Astrocyte of the cerebellum (primary cell): ENCODE results near the gene MALSU1.
A peak's percentile ranks its signal among the peaks of the same experiment; 100 is the strongest.
"Not testable (repeated sequence)": the region's sequence is repeated elsewhere in the genome, so short reads cannot be mapped to it uniquely, and the experiment has no call there.

ENCODE experiments used
- DNase-seq: peaks from one replicate; pipeline ENCODE4 v3.0.0-alpha.2; 2011; ENCODE audit warnings: low read depth
- H3K4me3 ChIP-seq: 2 replicates; pipeline ENCODE4 v1.5.1; 2011; ENCODE audit warnings: mild to moderate bottlenecking, low read depth, low read length, moderate library complexity
- in situ Hi-C: cut with HindIII; loops from 2 replicates; pipeline ENCODE4 v1.10.0; 2017; ENCODE audit warnings: low sequenced_read_pairs
- TF ChIP-seq, protein P1 (sequence below): IDR thresholded peaks from 2 replicates; pipeline ENCODE4 v1.5.1; 2012; ENCODE audit warnings: low read length, low read depth, moderate library complexity, mild to moderate bottlenecking; ENCODE audit errors: missing control alignments

Gene MALSU1

DNA sequence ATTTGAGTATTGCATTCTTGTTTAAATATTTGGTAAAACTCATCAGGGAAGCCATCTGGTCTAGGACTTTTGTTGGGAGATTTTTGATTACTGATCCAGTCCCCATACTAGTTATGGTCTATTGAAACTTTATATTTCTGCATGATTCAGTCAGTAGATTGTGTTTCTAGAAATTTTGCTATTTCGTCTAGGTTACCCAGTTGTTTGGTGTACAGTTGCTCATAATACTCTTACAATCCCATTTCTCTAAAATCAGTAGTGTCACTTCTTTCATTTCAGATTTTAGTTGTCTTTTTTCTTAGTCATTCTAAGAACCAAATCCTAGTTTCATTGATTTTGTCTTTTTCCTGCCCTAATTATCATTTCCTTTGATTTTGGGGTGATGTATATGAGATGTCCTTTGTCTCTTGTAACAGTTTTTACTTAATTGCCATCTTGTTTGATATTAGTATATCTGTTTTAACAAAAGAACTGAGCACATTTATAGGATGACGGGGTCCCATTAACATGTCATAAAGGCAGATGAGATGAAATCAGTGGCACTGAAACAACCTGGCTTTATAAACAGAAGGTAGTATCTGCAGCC lies 7.9 kb downstream of the MALSU1 start:
- TF ChIP-seq, protein P1, sequence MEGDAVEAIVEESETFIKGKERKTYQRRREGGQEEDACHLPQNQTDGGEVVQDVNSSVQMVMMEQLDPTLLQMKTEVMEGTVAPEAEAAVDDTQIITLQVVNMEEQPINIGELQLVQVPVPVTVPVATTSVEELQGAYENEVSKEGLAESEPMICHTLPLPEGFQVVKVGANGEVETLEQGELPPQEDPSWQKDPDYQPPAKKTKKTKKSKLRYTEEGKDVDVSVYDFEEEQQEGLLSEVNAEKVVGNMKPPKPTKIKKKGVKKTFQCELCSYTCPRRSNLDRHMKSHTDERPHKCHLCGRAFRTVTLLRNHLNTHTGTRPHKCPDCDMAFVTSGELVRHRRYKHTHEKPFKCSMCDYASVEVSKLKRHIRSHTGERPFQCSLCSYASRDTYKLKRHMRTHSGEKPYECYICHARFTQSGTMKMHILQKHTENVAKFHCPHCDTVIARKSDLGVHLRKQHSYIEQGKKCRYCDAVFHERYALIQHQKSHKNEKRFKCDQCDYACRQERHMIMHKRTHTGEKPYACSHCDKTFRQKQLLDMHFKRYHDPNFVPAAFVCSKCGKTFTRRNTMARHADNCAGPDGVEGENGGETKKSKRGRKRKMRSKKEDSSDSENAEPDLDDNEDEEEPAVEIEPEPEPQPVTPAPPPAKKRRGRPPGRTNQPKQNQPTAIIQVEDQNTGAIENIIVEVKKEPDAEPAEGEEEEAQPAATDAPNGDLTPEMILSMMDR, result no peak
- H3K4me3 ChIP-seq, result no peak overlapping the region
- no peak for DNase-seq
- in situ Hi-C loops, result no loop called here

DNA sequence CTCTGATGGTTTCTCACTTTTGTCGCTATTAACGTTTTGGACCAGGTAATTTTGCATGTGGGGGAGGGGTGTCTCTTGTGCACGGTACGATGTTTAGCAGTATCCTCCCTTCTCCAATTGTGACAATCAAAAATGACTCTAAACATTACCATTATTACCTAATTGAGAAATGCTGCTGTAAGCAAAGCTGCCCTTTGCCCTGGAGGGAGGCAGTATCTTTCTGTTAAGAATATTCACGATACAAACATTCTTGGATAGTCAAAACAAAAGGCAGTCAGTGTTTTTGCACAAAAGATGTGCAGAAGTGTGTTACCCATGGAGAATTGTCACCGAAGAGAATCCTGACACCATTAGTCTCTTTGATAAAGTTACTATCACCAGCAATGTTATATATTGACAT lies 9.6 kb downstream of the MALSU1 start:
- TF ChIP-seq, protein P1, result no peak
- no peak overlapping the region for H3K4me3 ChIP-seq
- DNase-seq, result no peak
- in situ Hi-C loops, result no loop called here

DNA sequence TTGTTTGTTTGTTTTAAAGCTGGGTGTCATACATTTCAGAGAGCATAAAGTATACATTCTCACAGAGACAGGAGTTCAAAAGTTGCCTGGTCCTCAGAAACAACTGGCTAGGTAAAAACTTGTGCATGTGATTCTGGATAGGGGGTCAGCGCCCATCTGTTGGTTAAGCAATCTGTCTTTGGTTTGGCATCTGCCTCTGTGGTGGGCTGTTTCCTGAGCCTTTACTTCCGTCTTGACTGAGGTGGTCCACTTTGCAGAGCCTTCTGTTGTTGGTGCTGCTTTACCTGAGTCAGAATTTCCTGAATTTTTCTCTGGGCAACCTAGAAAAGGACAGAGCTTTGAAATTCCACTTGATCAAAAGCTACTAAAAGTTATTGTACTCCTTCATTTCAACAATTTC lies 13.0 kb downstream of the MALSU1 start:
- H3K4me3 ChIP-seq, DNase-seq, in situ Hi-C loops: not testable (repeated sequence)

DNA sequence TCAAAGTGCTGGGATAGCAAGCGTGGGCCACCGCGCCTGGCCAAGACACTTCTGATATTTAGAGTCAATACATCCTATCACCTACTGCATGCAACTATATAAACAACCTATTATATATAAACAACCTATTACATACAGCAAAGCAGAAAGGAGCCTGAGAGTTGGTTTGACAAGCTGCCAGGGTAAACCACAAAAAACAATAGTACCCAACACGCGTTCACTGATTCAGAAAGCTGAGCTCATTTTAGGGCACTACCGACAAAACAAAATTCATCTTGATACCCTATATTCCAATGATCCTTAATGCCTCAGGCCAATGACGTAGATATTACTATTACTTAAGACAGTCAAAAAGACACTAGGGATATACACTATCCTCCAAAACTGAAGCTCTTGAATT lies 16.2 kb downstream of the MALSU1 start:
- in situ Hi-C loops, result no loop called here
- peak; percentile 65 for DNase-seq
- TF ChIP-seq, protein P1, result no peak
- H3K4me3 ChIP-seq, result no peak overlapping the region

DNA sequence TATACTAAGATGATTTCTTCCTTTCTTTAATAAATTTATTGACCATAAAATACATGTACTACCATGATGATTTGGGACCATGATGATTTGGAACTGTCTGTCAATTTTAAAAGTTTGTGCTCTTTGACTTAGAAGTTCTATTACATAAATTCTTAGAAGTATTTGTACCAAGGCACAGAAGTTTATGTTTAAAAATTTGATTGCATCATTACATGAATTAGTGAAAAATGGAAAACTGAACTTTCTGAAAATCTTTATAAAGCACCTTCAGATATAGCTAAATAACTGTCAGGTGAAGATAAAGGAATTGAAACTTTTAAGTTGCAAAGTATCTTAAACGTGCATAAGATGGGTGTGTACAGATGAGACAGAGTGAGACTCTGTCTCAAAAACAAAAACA lies 32.0 kb downstream of the MALSU1 start:
- TF ChIP-seq, protein P1, result no peak
- in situ Hi-C loops, result no loop called here
- no peak overlapping the region for H3K4me3 ChIP-seq
- no peak for DNase-seq

DNA sequence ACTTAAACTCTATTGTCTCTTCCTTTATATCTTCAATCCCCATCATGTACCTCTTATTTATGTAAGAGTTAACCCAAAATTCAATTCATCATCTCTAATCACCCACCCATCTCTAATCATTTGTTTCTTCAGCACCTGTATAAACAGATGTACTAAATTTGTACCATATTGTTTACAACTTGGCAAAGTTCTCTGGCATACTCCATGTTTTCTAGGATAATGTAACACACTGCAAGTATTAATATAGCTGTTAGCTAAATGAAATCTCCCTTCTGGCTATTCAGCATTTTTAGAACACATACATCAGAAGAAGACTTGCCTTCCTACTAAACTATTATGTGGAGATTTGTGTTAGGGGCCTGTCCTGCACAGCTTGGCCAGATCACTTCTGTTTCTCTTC lies 33.1 kb downstream of the MALSU1 start:
- in situ Hi-C loops, result no loop called here
- DNase-seq, result no peak
- TF ChIP-seq, protein P1, result no peak
- H3K4me3 ChIP-seq, result no peak overlapping the region

DNA sequence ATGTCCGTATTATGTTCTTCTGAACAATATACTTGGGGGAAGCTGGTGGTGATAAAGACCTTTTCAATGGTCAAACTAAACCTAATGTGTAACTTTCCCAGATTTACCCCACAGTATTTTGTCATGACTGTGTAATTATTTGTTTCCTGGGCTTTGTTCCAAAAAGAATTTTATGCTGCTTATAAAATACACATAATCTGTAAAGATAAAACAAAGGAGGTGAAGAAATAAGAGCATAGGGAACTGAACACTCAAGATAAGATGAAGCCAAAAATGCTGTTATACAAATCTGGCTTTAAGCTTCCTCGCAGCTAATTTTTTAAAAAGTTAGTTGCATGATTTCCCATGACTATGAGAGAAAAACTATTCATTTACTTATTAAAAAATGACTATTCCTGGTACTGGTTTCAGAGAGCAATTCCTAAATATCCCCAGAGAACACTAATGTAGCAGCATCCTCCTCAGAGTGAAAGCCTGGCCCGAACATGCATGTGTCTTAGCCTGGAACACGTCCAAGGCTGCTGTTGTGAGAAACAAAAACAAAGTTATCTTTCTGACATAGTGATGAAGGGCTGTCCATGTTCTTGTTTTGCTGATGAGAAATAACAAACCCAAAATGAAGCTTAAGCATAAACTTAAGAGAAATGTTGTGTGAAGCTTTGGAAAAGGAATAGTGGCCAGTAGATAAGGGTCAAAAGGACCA lies 33.9 kb downstream of the MALSU1 start:
- DNase-seq, result no peak
- in situ Hi-C loops, result no loop called here
- H3K4me3 ChIP-seq, result no peak overlapping the region
- TF ChIP-seq, protein P1, result no peak
